GDM1 (cell line): ENCODE data around the gene KMT2A.
"Not testable (repeated sequence)": the region's sequence is repeated elsewhere in the genome, so short reads cannot be mapped to it uniquely, and the experiment has no call there.

ENCODE experiments used
- DNase-seq: peaks from one replicate; lab custom pipeline; 2025; lab: John Stamatoyannopoulos, UW

Gene KMT2A

GRCh38 chr11:118533769-118534729 is 97.8 kb downstream of the KMT2A start:
- DNase-seq, result no peak

GRCh38 chr11:118535261-118535660 is 99.0 kb downstream of the KMT2A start:
- no peak for DNase-seq

GRCh38 chr11:118536726-118537125 is 100.4 kb downstream of the KMT2A start:
- DNase-seq, result no peak

GRCh38 chr11:118537409-118537980 is 101.2 kb downstream of the KMT2A start:
- DNase-seq, result no peak

GRCh38 chr11:118544010-118544646 is 107.8 kb downstream of the KMT2A start:
- no peak for DNase-seq

GRCh38 chr11:118544647-118545010 is 108.3 kb downstream of the KMT2A start:
- no peak for DNase-seq

- no peak for DNase-seq
These were observed 109.2 kb downstream of the KMT2A start for GRCh38 chr11:118545533-118545932.

GRCh38 chr11:118547132-118547531 is 110.8 kb downstream of the KMT2A start:
- DNase-seq, result no peak

GRCh38 chr11:118552341-118552740 is 116.0 kb downstream of the KMT2A start:
- DNase-seq, result no peak

GRCh38 chr11:118560806-118561205 is 124.5 kb downstream of the KMT2A start:
- no peak for DNase-seq

GRCh38 chr11:118565051-118565450 is 128.8 kb downstream of the KMT2A start:
- DNase-seq, result no peak

GRCh38 chr11:118569670-118570069 is 133.4 kb downstream of the KMT2A start:
- DNase-seq, result no peak

GRCh38 chr11:118570787-118571186 is 134.5 kb downstream of the KMT2A start:
- DNase-seq, result no peak

GRCh38 chr11:118571701-118572060 is 135.4 kb downstream of the KMT2A start:
- not testable (repeated sequence) for DNase-seq

- peak; percentile 64 for DNase-seq
These were observed 136.0 kb downstream of the KMT2A start, which contains the start of gene ARCN1 for GRCh38 chr11:118572061-118572980. Gene ARCN1 (plus strand): TSS chr11:118572409. CDS start chr11:118572548, 139 bp downstream.

GRCh38 chr11:118572981-118573550 is 136.8 kb downstream of the KMT2A start:
- no peak for DNase-seq

GRCh38 chr11:118574636-118575035 is 138.3 kb downstream of the KMT2A start:
- DNase-seq, result no peak
